Activated naive CD4-positive, alpha-beta T cell treated with anti-CD3 and anti-CD28 coated beads, Interleukin-2, amount 50 U/mL, for 72 hours (primary cell): ENCODE measurements around the gene NINJ2. TPM values are rescaled to one million over a fixed set of nuclear protein-coding genes. Genes with fewer than 3 reads are reported as not detected.

ENCODE experiments used
- ATAC-seq, 2 donors: fragments of 150-1000 bp; cut with Tn5 transposase; 2 replicates each; pipeline ENCODE4 v1.10.0; 2021; ENCODE audit warnings: mild to moderate bottlenecking in 2 of 2, moderate library complexity in 2 of 2
- DNase-seq, 2 donors: peaks; one replicate each; pipeline ENCODE4 v3.0.0; 2021 to 2022; ENCODE audit warnings: low spot score in 2 of 2
- H3K27ac Mint-ChIP-seq, 2 donors: one replicate each; pipeline ENCODE4 v1.8.0; 2022; ENCODE audit warnings: mild to moderate bottlenecking in 2 of 2, mixed read lengths in 2 of 2
- H3K36me3 Mint-ChIP-seq, 2 donors: one replicate each; pipeline ENCODE4 v1.8.0; 2022; ENCODE audit warnings: mixed read lengths in 2 of 2
- H3K9me3 Mint-ChIP-seq, 2 donors: one replicate each; pipeline ENCODE4 v1.8.0; 2022; ENCODE audit warnings: mixed read lengths in 2 of 2
- total RNA-seq, 2 donors: library from RNA; stranded (reverse); gene quantifications; one replicate each; pipeline ENCODE4 v1.2.3, GENCODE V29; 2022

NINJ2 gene
- total RNA-seq, 2 donors from 2014 or later = 1.4 to 6.1 TPM

GRCh38 chr12:530821-531220 is 132.4 kb downstream of the NINJ2 start:
- Mint-ChIP-seq H3K27ac (no peak overlapping the region), H3K9me3 (peaks cover 8 to 14% of the 10 kb centered on the region in 2 donors), H3K36me3 (peaks cover 10 to 18% of the 10 kb centered on the region in 2 donors)
- ATAC-seq (no peak), DNase-seq (no peak)

GRCh38 chr12:530308-530707 is 132.9 kb downstream of the NINJ2 start:
- no peak for ATAC-seq
- DNase-seq = no peak
- Mint-ChIP-seq H3K9me3 (peaks cover 8 to 14% of the 10 kb centered on the region in 2 donors), H3K27ac (no peak overlapping the region), H3K36me3 (peaks cover 10 to 18% of the 10 kb centered on the region in 2 donors)

- Mint-ChIP-seq H3K27ac (no peak overlapping the region), H3K36me3 (peaks cover 9 to 17% of the 10 kb centered on the region in 2 donors), H3K9me3 (peaks cover 8 to 14% of the 10 kb centered on the region in 2 donors)
- ATAC-seq (no peak), DNase-seq (no peak)
These were observed 135.5 kb downstream of the NINJ2 start for GRCh38 chr12:527729-528128.

GRCh38 chr12:527241-527640 is 136.0 kb downstream of the NINJ2 start:
- H3K27ac Mint-ChIP-seq = no peak overlapping the region
- peaks cover 4 to 12% of the 10 kb centered on the region in 2 donors for H3K36me3 Mint-ChIP-seq
- peaks cover 6 to 10% of the 10 kb centered on the region in 2 donors for H3K9me3 Mint-ChIP-seq
- ATAC-seq = no peak
- no peak for DNase-seq

- DNase-seq = no peak
- no peak overlapping the region for H3K27ac Mint-ChIP-seq
- peaks cover 3 to 7% of the 10 kb centered on the region in 2 donors for H3K9me3 Mint-ChIP-seq
- ATAC-seq = no peak
- H3K36me3 Mint-ChIP-seq = peaks cover 0 to 8% of the 10 kb centered on the region in 2 donors
These were observed 137.2 kb downstream of the NINJ2 start for GRCh38 chr12:526089-526488.

- Mint-ChIP-seq H3K27ac (no peak overlapping the region), H3K9me3 (no peaks in the 10 kb centered on the region), H3K36me3 (no peaks in the 10 kb centered on the region)
- DNase-seq (no peak), ATAC-seq (no peak)
These were observed 138.9 kb downstream of the NINJ2 start for GRCh38 chr12:524167-524951.

GRCh38 chr12:522692-523378 is 140.4 kb downstream of the NINJ2 start:
- no peaks in the 10 kb centered on the region for H3K9me3 Mint-ChIP-seq
- no peak for DNase-seq
- H3K36me3 Mint-ChIP-seq = no peaks in the 10 kb centered on the region
- no peak overlapping the region for H3K27ac Mint-ChIP-seq
- no peak for ATAC-seq

- no peak for DNase-seq
- Mint-ChIP-seq H3K9me3 (no peaks in the 10 kb centered on the region), H3K27ac (no peak overlapping the region), H3K36me3 (no peaks in the 10 kb centered on the region)
- ATAC-seq = no peak
These were observed 143.1 kb downstream of the NINJ2 start for GRCh38 chr12:520119-520518.

- Mint-ChIP-seq H3K9me3 (no peaks in the 10 kb centered on the region), H3K27ac (no peak overlapping the region)
- ATAC-seq = no peak
These were observed 145.7 kb downstream of the NINJ2 start for GRCh38 chr12:517538-517937.

More at GRCh38 chr12:517538-517937, 145.7 kb downstream of the NINJ2 start:
- H3K36me3 Mint-ChIP-seq = no peaks in the 10 kb centered on the region
- no peak for DNase-seq

Other genes with a start within 250 kb of the NINJ2 start
- 1 to 10 TPM; 1.8 to 3.8 TPM for gene B4GALNT3, start 203.5 kb downstream of the NINJ2 start, total RNA-seq
- 100 to 1,000 TPM; 110 to 145 TPM for gene WNK1, start 89.1 kb upstream of the NINJ2 start, total RNA-seq